ENCODE data around the gene HOXA7.

The HOXA7 gene

DNA sequence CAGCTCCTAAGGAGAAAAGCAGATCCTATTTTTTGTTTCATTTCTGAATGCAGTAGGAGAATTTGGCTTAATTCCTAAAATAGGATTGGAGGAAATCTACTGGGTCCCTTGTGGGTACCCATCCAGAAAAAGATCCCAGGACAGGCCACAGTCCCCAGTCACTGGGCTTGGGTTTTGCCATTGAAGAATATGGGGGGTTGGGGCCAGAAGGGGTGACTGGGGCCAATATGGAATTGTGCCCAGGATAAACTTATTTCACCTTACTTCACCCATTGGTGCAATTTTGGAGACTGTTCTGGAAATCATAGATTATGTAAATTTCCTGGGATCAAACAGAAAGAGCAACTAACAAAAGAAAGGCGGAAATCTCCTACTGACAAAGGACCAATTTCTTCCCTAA, 18.0 kb downstream of the HOXA7 start:
- TF ChIP-seq CTCF (IDR thresholded peaks at IDR 0.05), result no peak
- Histone ChIP-seq H3K4me3 (no peak overlapping the region), H3K27ac (no peak overlapping the region)
- no peak for DNase-seq (ENCODE audit: low spot score)

GRCh38 chr7:27137640-27138315, 18.7 kb downstream of the HOXA7 start:
- Histone ChIP-seq H3K27ac (no peak overlapping the region), H3K4me3 (no peak overlapping the region)
- no peak for DNase-seq (ENCODE audit: low spot score)
- no peak for TF ChIP-seq CTCF (IDR thresholded peaks at IDR 0.05)

DNA sequence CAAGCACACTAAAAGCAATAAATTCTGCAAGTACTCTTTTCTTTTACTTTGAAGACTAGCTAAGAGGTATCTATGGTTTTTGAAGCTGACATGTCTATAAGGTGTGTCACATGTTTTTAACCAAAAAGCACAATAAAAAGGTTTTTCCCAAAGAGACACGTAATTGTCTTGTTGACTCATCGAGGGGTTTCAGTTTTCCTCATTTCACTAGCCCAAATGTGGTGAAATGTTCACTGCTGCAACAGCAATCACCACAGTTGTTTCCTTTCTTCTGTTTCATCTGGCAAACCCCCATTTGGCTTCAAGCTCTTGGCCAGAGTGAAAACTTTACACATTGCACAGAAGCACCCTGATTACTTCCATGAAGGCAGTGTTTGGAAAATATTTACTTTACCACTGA, 22.1 kb downstream of the HOXA7 start:
- DNase-seq (ENCODE audit: low spot score), result no peak
- no peak overlapping the region for H3K27ac ChIP-seq
- TF ChIP-seq CTCF (IDR thresholded peaks at IDR 0.05), result no peak
- H3K4me3 ChIP-seq, result no peak overlapping the region

DNA sequence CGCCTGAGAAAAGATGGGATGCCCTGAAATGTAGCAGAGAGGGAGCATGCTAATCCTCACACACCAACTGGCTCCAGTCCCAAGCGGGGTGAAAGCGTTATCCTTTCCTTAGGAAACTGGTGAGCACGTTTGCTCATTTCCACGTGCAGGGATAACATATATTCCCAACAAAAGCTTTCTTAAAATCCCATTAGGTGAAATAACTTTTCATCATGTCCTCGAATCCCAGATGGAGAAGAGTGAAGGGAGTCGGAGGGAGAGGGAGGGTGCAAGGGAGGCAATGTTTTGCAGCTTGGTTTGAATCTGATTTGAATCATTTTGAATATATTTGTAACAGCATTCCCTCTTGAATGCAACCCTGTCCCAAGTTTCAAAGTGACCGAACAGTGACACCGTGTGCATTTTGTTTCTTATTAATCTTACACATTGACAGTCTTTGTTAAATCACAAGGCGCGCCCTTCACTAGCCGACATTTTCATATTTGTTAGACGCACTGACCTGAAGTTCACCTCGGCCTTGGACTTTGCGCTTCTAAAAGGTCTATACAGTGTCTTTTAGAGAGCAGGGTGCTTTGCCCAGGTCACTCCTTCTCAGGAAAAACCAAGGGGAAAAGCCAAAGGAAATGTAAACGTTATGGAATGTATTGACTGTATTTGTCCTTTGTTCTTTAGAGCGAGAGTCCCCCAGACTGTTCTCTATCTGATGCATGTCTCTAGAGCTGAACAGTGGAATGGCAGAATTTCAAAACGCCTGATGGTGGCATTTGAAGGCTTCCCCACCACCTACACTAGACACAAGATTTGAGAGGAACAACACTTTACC, 22.9 kb downstream of the HOXA7 start:
- no peak for TF ChIP-seq CTCF (IDR thresholded peaks at IDR 0.05)
- no peak overlapping the region for H3K4me3 ChIP-seq
- H3K27ac ChIP-seq, result no peak overlapping the region
- DNase-seq (ENCODE audit: low spot score), result peak; percentile 43

DNA sequence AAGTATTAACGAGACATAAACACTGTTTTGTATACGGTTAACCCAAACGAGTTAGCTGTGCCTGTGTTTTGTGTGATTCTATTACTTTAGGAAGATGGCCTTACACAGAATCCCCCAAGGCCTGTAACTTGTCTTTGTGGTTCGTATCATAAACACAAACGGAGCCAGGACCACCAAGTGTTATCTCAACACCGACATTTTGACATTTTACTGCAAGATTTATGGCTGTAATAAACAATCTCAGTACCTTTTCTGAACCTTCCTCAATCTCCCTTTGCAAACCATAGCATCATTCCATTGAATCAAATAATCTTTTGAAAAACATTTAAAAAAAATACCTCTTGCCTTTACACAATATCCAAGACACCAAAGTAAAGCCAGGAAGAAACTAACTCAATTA, 23.5 kb downstream of the HOXA7 start:
- Histone ChIP-seq H3K27ac (no peak overlapping the region), H3K4me3 (no peak overlapping the region)
- no peak for DNase-seq (ENCODE audit: low spot score)
- TF ChIP-seq CTCF (IDR thresholded peaks at IDR 0.05), result no peak

GRCh38 chr7:27132214-27132613, 24.3 kb downstream of the HOXA7 start:
- Histone ChIP-seq H3K27ac (no peak overlapping the region), H3K4me3 (no peak overlapping the region)
- TF ChIP-seq CTCF (IDR thresholded peaks at IDR 0.05), result no peak

GRCh38 chr7:27131390-27131819, 25.1 kb downstream of the HOXA7 start:
- TF ChIP-seq CTCF (IDR thresholded peaks at IDR 0.05), result no peak
- H3K27ac ChIP-seq, result no peak overlapping the region

More at GRCh38 chr7:27132214-27132613, 24.3 kb downstream of the HOXA7 start:
- DNase-seq (ENCODE audit: low spot score), result no peak

More at GRCh38 chr7:27131390-27131819, 25.1 kb downstream of the HOXA7 start:
- no peak for DNase-seq (ENCODE audit: low spot score)
- H3K4me3 ChIP-seq, result peak overlapping the region; percentile 76

Data from coronary artery (tissue), 2 donors.